Testis (tissue), 3 donors: ENCODE results near the gene CFAP299. TPM values are rescaled to one million over a fixed set of nuclear protein-coding genes. Genes with fewer than 3 reads are reported as not detected.

Source experiments
- DNase-seq: peaks from one replicate; pipeline ENCODE4 v3.0.0-alpha.2; 2019
- H3K27ac ChIP-seq, 2 donors: fragments of 200-600 bp; sonication (generic); one replicate each; pipeline ENCODE4 v1.5.1; 2019
- H3K27me3 ChIP-seq: fragments of 200-600 bp; sonication (generic); one replicate; pipeline ENCODE4 v1.5.1; 2019
- H3K36me3 ChIP-seq: fragments of 200-600 bp; sonication (generic); one replicate; pipeline ENCODE4 v1.5.1; 2017; ENCODE audit warnings: low read depth; ENCODE audit errors: missing control alignments
- H3K4me1 ChIP-seq: fragments of 200-600 bp; sonication (generic); one replicate; pipeline ENCODE4 v1.5.1; 2019
- H3K4me3 ChIP-seq, 2 donors: fragments of 200-600 bp; sonication (generic); one replicate each; pipeline ENCODE4 v1.5.1; 2017 to 2019
- H3K9me3 ChIP-seq: fragments of 200-600 bp; sonication (generic); one replicate; pipeline ENCODE4 v1.5.1; 2017
- POLR2A ChIP-seq: fragments of 450-650 bp; IDR thresholded peaks from one replicate; pipeline ENCODE4 v1.6.1; 2017; ENCODE audit warnings: antibody characterized with exemption, mild to moderate bottlenecking, moderate library complexity
- WGBS, 2 donors: methylation state at CpG; one replicate each; pipeline ENCODE4 v1.1.5; 2018; 5-methylcytosine and 5-hydroxymethylcytosine counted together
- intact Hi-C: fragments of 100-400 bp; cut with DNase I; formaldehyde crosslinking; loops from one replicate; pipeline ENCODE4 v1.15.1; 2023; ENCODE audit warnings: low total_unique reads
- polyA plus RNA-seq: library from polyadenylated mRNA; stranded (reverse); fragments of 350-450 nt; fragmentation: Illumina TruSeq; extraction: RNeasy Lipid Tissue Mini Kit (QIAGEN cat#74804); gene quantifications from one replicate; pipeline ENCODE4 v1.2.3, GENCODE V29; 2014; ENCODE audit warnings: low read depth, low replicate concordance; ENCODE audit not compliant: insufficient read depth
- total RNA-seq, 2 donors: library from RNA; depleted of rRNA; stranded (reverse); fragments of >200 nt; gene quantifications; one replicate each; pipeline ENCODE4 v1.2.3, GENCODE V29; 2016
- TF ChIP-seq, protein P1 (sequence below), 3 experiments: fragments of 450-650 bp in 2 of 3; fragments of 200-600 bp in 1 of 3; sonication (generic) in 1 of 3; IDR thresholded peaks; one replicate each; pipeline ENCODE4 v1.5.1; 2016 to 2019; ENCODE audit warnings: antibody characterized with exemption in 3 of 3, mild to moderate bottlenecking in 2 of 3, moderate library complexity in 1 of 3

CFAP299 gene
- total and polyA plus RNA-seq, 3 donors from 2014 or later: 18.1 to 51.9 (median 21.4) TPM

DNA sequence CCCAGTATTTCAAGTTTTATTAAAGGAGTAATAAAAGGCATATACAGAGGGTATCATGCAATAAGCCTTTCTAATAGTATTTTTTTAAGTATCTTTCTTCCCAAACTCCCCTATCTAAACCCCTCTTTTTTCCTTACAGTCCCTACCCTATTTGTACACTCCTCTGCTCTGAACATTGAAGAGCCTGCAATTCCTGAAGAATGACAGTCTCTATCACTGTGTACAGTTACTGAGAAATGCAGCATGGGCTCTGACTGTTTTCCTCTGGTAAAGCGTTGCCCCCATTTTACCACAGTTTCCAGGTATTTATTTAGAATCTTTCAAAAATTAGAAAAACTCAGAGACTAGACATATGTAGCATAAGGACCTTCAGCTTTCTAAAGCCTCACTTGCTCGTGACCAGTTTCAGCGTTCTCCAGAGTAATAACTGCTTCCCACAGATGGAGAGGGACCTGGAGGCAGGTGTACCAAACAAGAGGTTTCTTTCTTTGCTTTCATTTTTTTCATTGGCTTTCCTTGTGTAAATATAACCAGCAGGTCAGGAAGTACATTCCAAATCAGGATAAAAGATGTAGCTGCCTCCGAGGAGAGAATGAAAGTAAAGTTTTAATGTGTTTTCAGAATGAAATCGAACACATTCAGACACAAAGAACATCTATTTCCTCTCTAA lies 230.8 kb downstream of the CFAP299 start:
- H3K9me3 ChIP-seq: no peaks in the 10 kb centered on the region

DNA sequence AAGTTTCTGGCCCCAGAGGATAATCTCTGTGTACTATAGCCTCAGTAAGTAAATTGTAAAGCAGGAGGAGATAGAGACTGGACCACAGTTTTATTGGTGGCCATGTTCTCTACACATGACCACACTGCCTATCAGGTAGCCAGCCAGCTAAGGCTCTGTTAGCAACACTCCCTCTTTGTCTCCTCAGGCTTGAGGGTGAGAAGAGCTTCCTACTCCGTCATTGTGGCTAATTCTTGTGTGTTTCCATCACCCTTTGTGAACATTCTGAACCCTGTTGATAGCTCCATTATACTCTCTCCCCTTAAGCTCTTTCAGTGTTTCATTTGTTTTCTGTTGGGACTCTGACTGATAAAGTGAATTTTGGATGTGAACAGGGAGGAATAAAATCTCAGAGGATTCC lies 233.4 kb downstream of the CFAP299 start:
- Histone ChIP-seq H3K4me3 (no peak overlapping the region), H3K9me3 (no peaks in the 10 kb centered on the region), H3K27me3 (no peaks in the 10 kb centered on the region), H3K27ac (no peak overlapping the region), H3K36me3 (no peaks in the 10 kb centered on the region), H3K4me1 (no peaks in the 10 kb centered on the region)
- no peak for DNase-seq
- TF ChIP-seq POLR2A: no peak
- TF ChIP-seq, protein P1, sequence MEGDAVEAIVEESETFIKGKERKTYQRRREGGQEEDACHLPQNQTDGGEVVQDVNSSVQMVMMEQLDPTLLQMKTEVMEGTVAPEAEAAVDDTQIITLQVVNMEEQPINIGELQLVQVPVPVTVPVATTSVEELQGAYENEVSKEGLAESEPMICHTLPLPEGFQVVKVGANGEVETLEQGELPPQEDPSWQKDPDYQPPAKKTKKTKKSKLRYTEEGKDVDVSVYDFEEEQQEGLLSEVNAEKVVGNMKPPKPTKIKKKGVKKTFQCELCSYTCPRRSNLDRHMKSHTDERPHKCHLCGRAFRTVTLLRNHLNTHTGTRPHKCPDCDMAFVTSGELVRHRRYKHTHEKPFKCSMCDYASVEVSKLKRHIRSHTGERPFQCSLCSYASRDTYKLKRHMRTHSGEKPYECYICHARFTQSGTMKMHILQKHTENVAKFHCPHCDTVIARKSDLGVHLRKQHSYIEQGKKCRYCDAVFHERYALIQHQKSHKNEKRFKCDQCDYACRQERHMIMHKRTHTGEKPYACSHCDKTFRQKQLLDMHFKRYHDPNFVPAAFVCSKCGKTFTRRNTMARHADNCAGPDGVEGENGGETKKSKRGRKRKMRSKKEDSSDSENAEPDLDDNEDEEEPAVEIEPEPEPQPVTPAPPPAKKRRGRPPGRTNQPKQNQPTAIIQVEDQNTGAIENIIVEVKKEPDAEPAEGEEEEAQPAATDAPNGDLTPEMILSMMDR (IDR thresholded peaks at IDR 0.05): no peak
- 75 to 91% methylated on average over 1 of the region's 1 CpG for WGBS, 2 donors
- intact Hi-C loops: no loop called here

More for the DNA sequence above, 230.8 kb downstream of the CFAP299 start:
- H3K36me3 ChIP-seq: no peaks in the 10 kb centered on the region
- no peaks in the 10 kb centered on the region for H3K27me3 ChIP-seq
- no peak for DNase-seq
- no peaks in the 10 kb centered on the region for H3K4me1 ChIP-seq
- H3K4me3 ChIP-seq: no peak overlapping the region
- 44 to 50% methylated on average over 5 of the region's 5 CpGs for WGBS, 2 donors
- TF ChIP-seq POLR2A: no peak
- TF ChIP-seq, protein P1 (IDR thresholded peaks at IDR 0.05): no peak
- H3K27ac ChIP-seq: no peak overlapping the region
- intact Hi-C loops: no loop called here

- no peak overlapping the region for H3K4me3 ChIP-seq
- no peaks in the 10 kb centered on the region for H3K4me1 ChIP-seq
- H3K27me3 ChIP-seq: no peaks in the 10 kb centered on the region
- DNase-seq: no peak
- no peak for TF ChIP-seq POLR2A
- TF ChIP-seq, protein P1 (IDR thresholded peaks at IDR 0.05): no peak
- H3K9me3 ChIP-seq: no peaks in the 10 kb centered on the region
- H3K27ac ChIP-seq: no peak overlapping the region
- H3K36me3 ChIP-seq: no peaks in the 10 kb centered on the region
- 25 to 36% methylated on average over 1 of the region's 1 CpG for WGBS, 2 donors
- intact Hi-C loops: no loop called here
Observed at GRCh38 chr4:80576796-80577195, 241.3 kb downstream of the CFAP299 start.

DNA sequence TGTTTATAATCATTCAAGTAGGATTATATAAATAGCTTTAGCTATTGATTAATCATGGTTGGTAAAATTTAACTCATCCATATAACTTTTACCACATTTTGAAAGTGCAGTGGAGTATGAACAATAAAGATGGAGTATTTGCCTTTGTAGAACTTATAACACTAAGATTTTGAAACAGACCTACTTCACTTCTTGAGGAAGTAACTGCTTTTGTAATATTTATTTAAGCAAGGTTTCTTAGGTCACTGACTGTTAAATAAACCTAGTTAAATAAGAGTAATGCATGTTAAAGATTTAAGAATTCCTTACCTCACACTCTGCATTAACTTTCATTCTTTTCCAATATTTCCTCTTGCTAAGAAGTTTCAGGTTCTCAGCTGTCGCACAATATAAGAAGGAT lies 242.5 kb downstream of the CFAP299 start:
- no peaks in the 10 kb centered on the region for H3K9me3 ChIP-seq
- H3K27me3 ChIP-seq: no peaks in the 10 kb centered on the region
- intact Hi-C loops: no loop called here
- H3K4me3 ChIP-seq: no peak overlapping the region
- no peak for DNase-seq
- WGBS, 2 donors: 74 to 80% methylated on average over 1 of the region's 1 CpG
- no peak overlapping the region for H3K27ac ChIP-seq
- no peaks in the 10 kb centered on the region for H3K36me3 ChIP-seq
- TF ChIP-seq, protein P1 (IDR thresholded peaks at IDR 0.05): no peak
- TF ChIP-seq POLR2A: no peak
- no peaks in the 10 kb centered on the region for H3K4me1 ChIP-seq

- Histone ChIP-seq H3K9me3 (no peaks in the 10 kb centered on the region), H3K27ac (no peak overlapping the region), H3K36me3 (no peaks in the 10 kb centered on the region), H3K4me3 (no peak overlapping the region), H3K27me3 (no peaks in the 10 kb centered on the region), H3K4me1 (no peaks in the 10 kb centered on the region)
- intact Hi-C loops: no loop called here
- TF ChIP-seq, protein P1 (IDR thresholded peaks at IDR 0.05): no peak
- no peak for TF ChIP-seq POLR2A
- DNase-seq: no peak
Observed at GRCh38 chr4:80585542-80585941, 250.0 kb downstream of the CFAP299 start.
